GM19463 (cell line): ENCODE data around the gene ZNF334.

Experiments
- ATAC-seq: cut with Tn5 transposase; IDR thresholded peaks from one replicate; pipeline ENCODE4 v1.9.1; 2021; ENCODE audit warnings: mild to moderate bottlenecking, moderate library complexity; ENCODE audit not compliant: unreplicated experiment

ZNF334 gene

DNA sequence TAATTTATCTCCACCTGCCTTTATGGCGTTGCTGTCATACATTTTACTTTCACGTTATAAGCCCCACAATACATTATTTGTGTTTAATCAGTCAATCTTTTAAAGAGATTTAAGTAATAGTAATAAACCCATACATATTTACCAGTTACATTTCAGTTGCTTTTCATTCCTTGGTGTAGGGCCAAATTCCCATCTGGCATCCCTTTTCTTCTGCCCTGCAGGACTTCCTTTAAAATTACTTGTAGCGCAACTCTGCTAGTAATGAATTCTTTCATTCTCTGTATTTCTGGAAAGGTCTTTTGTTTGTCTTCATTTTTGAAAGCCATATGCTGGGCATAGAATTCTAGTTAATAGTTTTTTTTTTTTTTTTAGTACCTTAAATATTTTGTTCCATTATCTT, 24.9 kb downstream of the ZNF334 start:
- ATAC-seq, result no peak

DNA sequence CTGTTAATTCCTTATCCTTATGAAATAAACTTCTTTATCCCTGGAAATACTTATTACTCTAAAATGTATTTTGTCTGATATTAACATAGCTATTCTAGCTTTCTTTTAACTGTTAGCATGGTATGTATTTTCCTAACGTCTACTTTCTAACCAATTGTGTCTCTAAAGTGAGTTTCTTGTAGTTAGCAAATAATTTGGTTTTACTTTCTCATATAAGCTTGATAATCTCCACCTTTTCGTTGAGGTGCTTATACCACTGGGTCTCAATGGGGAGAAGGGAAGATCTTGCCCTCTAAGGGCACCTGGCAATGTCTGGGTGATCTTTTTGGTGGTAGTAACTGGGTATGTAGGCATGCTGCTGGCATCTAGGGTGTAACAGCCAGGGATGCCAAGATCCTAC, 25.7 kb downstream of the ZNF334 start:
- ATAC-seq, result no peak

DNA sequence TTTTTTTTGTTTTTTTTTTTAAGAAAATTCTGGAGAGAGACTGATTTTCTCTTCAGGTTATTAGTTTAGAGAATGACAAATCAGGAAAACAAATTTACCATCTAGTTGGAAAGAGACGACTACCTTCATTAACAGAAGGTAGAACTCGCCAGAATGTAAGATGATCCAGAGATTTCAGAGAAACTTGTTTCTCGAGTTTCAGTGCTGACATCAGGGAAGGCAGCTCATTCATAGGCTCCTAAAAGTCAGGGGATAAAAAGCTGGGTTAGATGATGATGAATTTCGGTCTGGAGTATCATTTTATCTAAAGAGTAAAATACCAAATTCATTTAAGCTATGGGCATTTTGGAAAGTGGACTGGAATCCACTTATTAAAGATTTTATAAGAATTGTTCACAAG, 27.9 kb downstream of the ZNF334 start:
- ATAC-seq, result no peak

DNA sequence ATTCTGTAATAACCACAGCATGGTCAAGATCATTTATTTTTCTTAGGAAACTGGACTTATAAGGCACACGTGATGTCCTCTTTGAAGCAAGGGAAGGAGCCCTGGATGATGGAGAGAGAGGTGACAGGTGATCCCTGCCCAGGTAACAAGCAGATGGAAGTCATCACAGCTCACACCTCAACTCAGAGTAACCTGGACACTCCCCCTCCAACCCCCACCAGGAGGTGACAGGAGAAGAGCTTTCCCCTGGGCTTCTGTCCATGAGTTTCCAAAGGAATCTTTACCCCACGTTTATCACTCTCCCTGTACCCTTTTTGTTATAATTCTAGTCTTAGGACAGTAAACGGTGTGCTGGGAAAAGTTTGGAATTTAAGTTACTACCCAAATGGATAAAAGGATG, 28.4 kb downstream of the ZNF334 start:
- ATAC-seq, result no peak

DNA sequence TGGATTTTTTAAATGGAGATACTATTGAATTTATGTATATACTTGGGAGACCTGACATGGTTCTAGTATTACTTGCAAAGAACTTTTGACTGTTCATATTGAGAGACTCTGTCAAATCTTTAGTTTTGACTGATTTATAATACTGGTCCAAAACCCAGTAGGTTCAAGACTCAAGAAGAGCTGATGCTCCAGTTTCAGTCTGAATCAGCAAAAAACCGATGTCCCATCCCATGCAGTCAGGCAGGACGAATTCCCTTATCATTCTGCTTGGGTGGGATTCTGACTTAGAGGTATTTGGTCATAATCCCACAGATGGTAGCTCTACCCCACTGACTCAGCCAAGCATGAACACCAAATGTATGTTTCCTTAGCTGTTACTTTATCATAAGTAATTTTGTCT, 29.5 kb downstream of the ZNF334 start:
- ATAC-seq, result no peak

DNA sequence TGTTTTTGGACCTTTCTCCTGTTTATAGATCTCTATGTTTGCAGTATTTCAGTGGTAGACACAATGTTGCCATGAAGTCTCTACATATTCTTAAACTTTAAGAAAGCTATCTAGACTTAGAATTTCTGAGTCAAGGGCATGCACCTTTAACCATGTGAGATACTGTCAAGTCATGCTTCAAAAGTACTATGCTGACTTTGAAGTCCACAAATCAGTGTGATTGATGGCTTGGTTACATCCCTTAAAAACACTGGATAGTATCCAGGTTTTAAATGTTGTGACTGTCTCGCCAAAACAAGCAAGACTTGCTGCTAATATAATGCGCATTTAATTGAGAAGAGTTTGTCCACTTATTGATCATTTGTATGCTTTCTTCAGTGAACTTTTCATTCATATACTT, 30.5 kb downstream of the ZNF334 start:
- no peak for ATAC-seq

DNA sequence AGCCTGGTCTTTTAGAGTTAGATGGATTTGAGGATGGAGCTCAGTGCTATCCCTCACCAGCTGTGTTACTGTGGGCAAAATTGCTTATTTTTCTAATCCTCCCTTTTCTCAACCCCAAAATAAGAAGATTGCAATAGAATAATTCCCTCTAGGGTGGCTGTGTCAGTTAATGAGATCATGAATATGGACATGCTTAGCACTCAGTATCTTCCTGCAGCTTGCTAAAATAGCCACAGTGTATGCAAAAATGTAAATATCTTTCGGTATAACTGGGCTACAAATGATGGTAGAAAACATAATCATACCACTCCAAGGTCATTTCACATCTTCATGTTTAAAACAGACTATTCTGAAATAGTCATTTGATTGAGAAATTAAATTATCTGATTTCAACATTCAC, 35.7 kb downstream of the ZNF334 start:
- no peak for ATAC-seq

DNA sequence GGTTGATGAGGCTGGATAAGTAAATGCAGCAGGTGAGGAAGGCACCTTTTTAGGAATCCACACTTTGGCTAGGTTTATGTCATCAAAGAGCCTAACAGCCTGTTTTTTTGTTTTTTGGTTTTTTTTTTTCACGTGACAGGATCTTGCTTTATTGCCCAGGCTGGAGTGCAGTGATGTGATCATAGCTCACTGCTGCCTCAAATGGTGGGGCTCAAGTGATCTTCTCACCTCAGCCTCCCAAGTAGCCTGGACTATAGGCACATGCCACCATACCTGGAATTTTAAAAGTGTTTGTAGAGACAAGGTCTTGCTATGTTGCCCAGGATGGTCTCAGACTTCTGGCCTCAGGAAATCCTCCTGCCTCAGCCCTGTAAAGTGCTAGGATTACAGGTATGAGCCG, 36.1 kb downstream of the ZNF334 start:
- ATAC-seq, result no peak

DNA sequence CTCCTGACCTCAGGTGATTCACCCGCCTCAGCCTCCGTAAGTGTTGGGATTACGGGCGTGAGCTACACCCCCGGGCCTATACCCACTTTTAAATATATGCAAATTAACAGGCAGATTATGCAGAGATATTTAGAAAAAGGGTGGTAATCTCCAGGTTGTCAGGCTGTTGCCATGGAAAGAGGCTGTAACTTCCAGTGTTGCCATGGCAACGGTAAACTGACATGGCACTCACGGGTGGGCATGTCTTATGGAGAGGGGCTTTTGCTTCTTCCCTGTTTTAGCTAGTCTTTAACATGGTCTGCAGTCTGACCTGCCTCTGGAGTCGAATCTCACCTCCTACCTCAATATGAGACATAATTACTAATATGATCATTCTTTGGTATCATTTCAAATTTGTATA, 44.9 kb downstream of the ZNF334 start:
- no peak for ATAC-seq

DNA sequence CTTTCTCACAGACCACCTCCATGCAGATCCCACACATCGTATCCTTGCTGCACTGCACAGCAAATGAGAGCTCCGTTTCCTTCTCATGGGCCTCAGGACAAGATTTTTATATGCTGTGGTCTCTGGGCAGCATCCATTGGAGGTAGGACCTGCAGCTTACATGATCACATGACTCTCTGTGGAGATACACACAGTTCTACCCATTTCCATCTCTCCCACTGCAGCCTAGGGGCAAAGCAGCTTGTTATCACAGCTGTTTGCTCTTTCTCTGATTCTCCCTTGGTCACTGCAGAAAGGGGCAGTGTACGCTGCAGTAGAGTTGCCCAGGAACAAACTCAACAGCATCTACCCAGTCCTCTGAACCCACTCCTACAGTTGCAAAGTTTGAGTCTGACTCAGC, 48.9 kb downstream of the ZNF334 start:
- ATAC-seq, result no peak

DNA sequence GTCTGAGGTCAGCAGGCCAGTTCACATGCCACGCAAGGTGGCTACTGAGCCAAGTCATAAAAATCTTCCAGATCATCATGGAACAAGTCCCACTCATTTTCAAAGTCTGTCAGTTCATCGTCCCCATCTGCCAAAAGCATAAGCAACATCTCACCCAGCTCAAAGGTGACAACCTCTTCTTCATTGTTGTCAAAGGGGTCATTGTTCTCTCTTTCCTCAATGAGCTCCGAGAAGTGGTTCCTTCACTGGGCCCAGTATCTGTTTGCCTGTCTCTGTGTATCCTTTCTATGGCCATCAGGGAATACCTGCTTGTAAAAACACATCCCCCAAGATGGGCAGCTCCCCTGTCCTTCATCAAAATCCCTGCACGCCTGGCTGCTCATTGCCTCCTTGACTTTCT, 49.5 kb downstream of the ZNF334 start:
- no peak for ATAC-seq

DNA sequence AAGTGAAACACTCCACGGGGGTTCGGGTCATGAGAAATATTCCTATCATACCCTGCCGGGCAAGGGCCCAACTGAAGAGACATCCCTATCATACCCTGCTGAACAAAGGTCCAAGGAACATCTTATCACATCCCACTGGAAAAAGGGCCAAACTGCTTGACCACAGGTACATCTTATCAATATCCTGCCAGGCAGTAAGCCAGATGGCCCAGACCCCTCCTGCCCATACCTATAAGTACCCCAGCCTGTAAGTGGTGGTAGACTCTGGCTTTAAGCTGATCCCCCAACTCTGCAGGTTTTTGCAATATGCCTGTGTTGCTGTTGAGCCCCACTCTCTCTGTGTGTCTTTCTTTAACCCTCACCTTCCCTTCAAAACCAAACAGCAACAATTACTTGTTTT, 51.6 kb downstream of the ZNF334 start:
- no peak for ATAC-seq

DNA sequence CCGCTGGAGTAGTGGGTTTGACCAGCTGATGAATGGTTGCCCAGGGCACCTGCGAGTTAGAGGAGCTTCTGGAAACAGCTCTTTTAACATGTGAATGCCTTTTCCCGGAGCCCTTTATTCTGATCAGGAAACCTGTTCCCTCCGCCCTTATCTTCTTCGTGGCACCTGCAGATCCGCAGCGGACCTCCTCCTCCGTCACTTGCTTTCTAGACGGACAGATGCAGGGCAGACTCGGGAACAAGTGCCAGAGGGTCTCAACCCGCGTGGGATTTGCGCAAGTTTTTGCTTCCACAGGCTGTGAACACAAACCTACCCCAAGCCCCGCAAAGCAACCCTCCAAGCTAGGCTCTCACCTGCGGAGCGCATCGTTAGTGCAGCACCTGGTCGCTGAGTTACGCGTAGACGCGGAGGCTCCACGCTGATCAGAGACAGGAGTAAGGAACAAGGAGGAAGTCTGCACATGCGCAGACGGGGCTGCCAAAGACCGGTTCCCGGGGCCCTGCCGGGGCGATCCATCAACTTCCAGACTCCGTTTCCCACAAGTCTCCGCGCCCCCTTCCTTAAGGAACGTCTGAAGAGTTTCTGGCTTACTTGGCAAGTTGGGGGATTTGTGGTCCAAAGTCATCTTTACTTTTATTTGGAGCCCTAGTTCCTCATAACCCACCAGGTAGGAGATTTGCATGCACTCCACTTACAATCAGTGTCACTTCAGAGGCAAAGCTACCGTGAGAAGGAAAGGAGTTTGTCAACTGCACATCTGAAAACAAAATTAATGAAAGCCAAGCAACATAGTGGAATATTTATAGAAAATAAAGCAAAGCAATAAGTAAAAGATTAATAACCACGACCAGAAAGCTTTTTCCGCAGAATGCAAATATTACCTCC, 54.3 kb downstream of the ZNF334 start:
- no peak for ATAC-seq

DNA sequence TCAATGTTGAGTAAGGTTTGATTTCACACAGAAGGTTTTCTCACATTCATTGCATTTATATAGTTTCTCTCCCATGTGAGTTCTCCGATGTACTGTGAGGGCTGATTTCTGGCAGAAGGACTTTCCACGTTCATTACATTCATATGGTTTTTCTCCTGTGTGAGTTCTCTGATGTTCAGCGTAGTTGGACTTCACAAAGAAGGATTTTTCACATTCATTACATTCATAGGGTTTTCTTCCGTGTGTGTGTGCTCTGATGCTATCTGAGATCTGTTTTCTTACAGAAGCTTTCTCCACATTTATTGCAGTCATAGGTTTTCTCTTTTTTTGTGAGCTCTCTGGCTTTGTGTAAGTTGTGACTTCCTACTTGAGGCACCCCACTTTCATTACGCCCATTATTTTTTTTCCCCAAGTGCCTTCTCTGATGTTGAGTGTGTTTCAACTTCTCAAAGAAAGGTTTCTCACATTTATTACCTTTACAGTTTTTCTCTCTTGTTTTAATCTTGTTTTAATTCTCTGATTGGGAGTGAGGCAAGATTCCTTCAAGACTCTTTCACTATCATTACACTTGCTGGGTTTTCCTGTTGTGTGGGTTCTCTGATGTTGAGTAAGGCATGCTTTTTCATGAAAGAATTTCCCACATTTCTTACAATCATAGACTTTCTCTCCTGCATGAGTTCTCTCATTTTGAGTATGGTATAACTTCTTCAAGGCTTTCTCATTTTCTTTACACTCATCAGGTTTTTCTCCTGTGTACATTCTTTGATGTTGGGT, 56.9 kb downstream of the ZNF334 start:
- no peak for ATAC-seq

DNA sequence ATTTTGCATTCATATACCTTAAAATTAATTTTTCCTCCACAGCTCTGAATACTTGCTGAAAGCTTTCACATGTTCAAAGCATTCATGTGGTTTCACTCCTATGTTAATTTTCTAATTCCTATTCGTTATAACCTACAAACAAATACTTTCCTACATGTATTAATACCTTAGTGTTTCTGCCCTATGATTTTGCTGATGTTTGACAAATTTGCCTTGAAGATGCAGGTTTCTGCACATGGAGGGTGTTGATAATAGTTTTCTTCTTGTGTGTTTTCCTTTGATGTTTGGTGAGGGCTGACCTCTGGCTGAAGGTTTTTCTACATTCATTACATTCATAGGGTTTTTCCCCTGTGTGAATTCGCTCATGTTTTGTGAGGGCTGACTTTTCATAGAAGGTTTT, 57.6 kb downstream of the ZNF334 start:
- ATAC-seq, result no peak
